Activated T-cell treated with anti-CD3 and anti-CD28 coated beads for 24 hours (primary cell): ENCODE results near the gene ZKSCAN7.
"Not testable (repeated sequence)": the region's sequence is repeated elsewhere in the genome, so short reads cannot be mapped to it uniquely, and the experiment has no call there.

Experiments
- DNase-seq: peaks from one replicate; pipeline ENCODE4 v3.0.0-alpha.2; 2020; ENCODE audit warnings: low read depth

ZKSCAN7 gene

DNA sequence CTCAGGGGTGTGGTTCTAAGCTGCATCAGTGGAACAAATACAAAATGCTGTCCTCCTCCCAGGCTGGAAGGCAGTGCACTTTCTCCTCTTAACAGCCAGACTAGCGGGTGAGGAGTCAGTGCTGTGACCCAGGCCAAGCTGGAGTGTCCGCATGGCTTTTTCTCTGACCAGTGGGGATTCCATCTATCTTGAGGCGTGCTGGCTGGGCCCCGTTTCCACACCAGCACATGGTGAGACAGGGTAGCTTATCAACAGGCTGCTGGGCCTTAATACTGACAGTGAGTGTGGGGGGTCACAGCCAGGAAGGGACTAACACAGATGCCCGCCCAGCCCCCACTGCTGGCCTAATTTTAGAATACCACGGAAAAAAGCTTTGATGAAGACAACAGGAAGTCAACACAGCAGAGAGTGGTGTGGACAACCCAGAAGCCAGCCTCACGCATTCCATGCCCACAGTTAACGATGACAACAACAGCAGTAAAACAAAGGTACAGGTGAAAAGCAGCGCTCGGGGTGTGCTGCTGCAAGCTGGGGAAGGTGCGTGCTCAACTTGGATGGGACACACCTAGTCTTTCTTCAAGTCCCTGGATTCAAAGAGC lies 22.5 kb downstream of the ZKSCAN7 start:
- not testable (repeated sequence) for DNase-seq

DNA sequence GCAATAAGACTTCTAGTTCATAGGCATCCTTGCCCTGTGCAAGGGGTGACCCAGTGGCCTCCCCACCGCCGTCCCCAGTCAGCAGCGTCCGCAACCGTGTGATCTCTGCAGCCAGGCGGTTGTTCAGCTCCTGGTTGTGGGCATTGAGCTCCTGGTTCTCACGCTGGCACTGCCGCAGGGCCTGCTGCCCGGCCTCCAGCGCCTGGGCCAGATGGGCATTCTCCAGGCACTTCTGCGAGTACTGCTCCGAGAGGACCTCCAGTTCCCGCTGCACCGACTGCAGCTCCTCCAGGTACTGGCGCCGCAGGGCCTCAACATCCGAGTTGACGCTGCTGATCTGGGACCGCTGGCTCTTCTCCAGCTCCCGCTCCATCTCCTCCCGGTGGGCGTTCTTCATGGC lies 23.3 kb downstream of the ZKSCAN7 start:
- not testable (repeated sequence) for DNase-seq

- DNase-seq = not testable (repeated sequence)
These were observed 24.0 kb downstream of the ZKSCAN7 start for GRCh38 chr3:44578924-44579515.

DNA sequence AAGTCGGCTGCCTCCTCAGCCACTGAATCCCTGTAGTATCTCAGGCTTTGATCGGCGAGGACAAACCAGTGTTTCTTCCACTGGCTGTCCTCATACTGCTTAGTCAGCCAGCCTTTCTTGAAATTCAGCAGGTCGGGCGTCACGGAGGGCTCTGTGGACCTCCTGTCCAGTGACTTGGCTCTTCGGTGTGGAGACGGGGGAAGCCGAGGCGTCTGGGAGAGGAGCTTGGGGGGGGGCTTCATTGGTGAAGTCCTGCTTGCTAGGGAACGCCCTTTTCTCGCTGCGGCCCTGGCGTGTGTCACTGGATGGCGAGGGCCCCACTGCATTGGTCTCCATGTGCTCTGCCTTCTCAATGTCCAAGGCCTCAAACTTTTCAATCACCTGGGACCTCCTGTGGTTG lies 24.8 kb downstream of the ZKSCAN7 start:
- DNase-seq = not testable (repeated sequence)

DNA sequence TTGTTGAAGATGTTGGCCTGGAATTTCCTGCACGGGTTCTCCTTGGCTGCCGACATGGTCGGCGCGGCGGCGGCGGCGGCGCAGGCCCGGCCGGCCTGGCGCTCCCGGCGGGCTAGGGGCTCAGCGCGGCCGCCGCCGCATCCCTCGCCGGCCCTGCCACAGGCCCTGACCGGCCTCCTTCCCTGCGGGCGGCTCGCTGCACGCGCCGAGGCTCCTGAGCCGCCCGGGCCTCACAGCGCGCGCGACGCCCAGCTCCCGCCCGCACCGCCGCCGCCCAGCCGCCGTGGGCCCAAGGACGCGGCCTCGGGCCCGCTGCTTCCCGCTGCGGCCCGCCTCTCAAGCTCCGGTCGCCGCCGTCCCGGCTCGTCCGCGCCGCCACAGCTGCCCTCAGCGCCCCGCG lies 26.0 kb downstream of the ZKSCAN7 start:
- not testable (repeated sequence) for DNase-seq

DNA sequence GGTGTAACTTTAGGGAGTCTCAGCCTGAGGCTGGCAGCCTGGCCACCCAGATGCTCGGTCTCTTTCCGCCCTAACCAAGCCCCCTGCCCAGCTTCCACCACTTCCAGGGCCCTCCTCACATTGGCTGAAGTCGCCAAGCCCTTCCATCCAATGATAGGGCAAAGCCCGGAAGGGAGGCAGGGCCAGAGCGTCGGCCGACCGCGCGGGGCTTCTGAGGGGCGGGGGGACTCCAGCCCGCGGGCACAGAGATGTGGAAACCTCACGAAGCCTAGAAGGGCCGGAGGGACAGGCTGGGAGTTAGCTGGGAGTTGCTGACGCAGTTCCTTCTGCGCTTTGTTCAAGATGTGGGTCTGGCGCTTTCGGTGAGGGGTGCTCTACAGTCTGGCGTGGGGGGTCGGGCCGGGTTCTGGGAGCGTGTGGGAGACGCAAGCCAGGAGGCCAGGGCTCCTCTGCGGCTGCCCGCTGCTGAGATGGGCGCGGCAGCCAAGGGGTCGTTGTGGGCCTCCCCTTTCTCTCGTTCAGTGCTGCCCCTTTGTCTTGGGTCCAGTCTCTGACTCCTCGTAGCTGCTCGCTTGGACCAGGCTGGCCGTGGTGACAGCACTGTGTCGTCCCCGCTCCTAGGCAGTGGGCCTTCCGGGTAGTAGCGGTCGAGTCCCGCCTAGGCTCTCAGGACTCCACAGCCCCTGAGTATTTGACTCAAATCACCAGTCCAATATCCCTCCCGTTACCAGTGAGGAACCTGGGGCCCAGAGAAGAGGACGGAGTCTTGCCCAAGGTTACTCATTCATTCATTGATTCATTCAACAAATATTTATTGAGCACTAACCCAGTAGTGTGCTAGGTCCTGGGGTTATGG lies 29.9 kb downstream of the ZKSCAN7 start, which contains the start of gene ZNF660:
Gene ZNF660 (plus strand): TSS at position 319 of the 856 bp plus-strand sequence. CDS start 9,230 bp downstream, outside the sequence.
- no peak for DNase-seq

DNA sequence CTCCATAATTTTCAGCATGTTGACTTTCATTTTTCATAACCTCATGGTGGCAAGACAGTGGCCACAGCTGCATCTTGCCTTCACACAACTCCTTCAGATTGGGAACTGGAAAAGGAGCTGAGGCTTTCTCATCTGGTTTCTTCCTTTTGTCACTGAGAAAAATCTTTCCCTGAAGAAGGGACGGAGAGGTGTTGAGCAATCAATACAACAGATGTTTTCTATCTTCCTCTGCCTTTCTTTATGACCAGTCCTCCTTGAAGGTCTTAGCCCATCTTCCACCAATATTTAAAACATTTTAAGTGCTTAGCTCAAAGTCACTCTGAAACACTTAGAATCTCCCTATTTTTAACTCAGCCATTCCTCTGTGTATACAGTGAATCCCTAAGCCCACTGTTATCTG lies 41.6 kb downstream of the ZKSCAN7 start:
- DNase-seq = no peak

DNA sequence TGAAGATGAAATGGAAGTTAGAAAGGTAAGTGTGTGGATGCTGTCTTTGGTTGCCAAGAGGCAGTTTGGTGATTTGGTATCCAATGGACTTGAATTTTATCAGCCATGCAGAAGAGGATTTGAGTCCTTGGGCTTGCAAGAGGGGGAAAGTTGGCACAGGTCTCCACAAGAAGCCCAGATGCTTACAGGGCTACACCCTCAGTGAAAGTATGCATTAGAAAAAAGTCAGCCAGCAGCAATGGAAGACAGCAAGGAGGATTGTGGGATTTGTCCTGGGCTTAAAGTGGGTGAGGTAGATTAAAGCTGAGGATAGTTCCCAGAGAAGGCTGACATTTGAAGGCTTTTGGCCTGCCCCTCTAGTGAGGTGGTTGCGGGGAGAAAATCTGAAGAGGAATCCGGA lies 46.8 kb downstream of the ZKSCAN7 start:
- no peak for DNase-seq

DNA sequence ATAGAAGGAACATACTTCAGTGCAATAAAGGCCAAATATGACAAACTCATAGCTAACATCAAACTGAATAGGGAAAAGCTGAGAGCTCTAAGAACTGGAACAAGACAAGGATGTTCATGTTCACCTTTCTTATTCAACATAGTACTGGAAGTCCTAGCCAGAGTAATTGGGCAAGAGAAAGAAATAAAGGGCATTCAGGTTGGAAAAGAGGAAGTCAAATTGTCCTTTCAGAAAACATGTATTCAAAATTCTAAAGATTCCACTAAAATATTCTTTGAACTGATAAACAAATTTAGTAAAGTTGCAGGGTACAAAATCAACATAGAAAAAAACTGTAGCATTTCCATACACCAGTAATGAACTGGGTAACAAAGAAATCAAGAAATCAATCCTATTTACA lies 57.7 kb downstream of the ZKSCAN7 start:
- DNase-seq = no peak
